ENCODE data around the gene ACTN2. TPM values are rescaled to one million over a fixed set of nuclear protein-coding genes. Genes with fewer than 3 reads are reported as not detected.
"Not testable (repeated sequence)": the region's sequence is repeated elsewhere in the genome, so short reads cannot be mapped to it uniquely, and the experiment has no call there.

ACTN2 gene
- 111 TPM for total RNA-seq

GRCh38 chr1:236685917-236686814 lies at the start of gene ACTN2:
Gene ACTN2 (plus strand): TSS chr1:236686499. CDS start chr1:236686674, 175 bp downstream.
- no peak for DNase-seq

- no peak for DNase-seq
These were observed 47.4 kb upstream of the ACTN2 start for GRCh38 chr1:236638945-236639344.

DNA sequence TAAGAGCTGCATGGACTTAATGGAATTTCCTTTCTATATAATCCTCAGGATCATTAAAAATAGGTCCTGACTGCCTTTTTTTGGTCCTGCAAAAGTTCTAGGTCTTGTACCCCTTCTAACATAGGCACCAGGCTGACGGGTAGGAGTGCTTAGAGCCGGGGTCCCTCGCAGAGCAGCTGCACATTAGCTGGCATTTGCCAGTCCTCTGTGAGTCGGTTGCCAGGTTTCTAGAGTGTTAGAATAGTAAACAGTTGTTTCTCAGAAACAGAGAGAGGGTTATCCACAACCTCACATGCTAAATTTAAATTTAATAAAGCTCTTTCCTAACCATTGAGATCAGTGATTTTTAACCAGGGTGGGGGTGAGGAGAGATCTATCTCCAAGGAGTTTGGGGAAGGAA lies 46.6 kb upstream of the ACTN2 start:
- no peak for DNase-seq

DNA sequence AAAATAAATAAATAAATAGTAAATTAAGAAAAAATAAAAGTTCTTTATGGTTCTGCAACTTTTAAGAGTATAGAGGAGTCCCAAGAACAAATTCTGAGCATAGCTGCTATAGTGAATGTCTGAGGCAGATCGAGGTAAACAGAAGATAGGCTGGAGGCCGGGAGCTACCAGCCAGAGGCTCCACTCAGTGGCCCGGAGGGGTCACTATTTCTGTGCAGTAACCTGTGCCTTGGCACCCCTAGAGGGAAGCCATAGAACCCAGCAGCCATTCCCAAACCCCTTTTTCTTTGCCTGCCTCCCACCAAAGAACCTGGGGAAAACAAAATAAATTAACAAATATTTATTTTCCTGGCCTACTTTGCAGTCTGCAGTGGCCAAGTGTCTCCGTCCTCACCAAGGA lies 43.5 kb upstream of the ACTN2 start:
- no peak for DNase-seq

GRCh38 chr1:236645016-236645680 lies 41.2 kb upstream of the ACTN2 start:
- no peak for DNase-seq

- no peak for DNase-seq
These were observed 31.8 kb upstream of the ACTN2 start for GRCh38 chr1:236654511-236654910.

DNA sequence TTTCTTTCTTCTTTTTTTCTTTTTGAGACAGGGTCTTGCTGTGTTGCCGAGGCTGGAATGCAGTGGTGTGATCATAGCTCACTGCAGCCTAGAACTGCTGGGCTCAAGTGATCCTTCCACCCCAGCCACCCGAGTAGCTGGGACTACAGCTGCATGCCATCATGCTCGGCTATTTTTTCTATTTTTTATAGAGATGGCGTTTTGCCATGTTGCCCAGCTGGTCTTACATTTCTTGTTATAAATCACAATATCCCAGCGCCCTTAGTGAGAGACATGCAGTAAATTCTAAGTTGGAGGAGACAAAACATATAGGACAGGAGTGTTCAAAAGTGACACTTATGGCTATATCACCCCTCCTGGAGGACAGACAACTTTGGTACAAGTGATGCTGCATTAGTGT lies 31.3 kb upstream of the ACTN2 start:
- DNase-seq, result no peak

GRCh38 chr1:236657398-236657797 lies 28.9 kb upstream of the ACTN2 start:
- no peak for DNase-seq

DNA sequence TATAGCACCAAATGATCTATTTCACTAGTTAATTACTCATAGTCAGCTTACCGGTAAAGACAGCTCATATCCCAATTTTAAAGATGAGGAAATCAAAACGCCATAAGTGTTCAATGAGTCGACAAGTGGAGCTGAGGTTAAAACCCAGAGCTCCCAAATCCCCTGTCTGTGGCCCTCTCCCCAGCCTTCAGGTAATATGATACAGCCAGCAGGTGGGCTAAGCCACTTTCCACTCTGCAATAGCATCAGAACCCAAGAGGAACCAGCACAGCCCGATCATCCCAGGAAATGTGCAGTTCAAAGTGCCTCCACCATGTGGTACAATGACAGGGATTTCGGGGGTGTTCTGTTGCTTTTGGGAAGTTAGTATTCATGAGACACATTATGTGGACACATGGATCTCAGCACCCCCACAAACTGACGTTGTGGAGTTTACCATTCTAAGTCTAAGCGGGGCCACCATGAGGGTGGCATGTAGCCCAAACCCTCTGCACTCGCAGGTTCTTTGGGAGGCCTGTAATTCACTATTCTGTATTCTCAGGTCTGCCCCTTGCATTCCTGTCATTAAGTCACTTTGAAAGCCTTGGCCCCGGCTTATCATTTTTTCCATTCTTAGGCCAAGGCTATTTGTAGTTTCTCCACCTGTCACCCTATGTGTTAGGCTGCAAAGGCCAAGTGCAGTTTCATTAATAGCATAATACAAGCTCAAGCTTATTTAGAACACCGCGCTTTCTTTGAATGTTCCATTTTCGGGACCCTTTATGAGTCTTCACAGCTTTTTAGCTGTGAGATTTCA lies 26.3 kb upstream of the ACTN2 start:
- no peak for DNase-seq

- DNase-seq, result no peak
These were observed 22.4 kb upstream of the ACTN2 start for GRCh38 chr1:236663934-236664333.

DNA sequence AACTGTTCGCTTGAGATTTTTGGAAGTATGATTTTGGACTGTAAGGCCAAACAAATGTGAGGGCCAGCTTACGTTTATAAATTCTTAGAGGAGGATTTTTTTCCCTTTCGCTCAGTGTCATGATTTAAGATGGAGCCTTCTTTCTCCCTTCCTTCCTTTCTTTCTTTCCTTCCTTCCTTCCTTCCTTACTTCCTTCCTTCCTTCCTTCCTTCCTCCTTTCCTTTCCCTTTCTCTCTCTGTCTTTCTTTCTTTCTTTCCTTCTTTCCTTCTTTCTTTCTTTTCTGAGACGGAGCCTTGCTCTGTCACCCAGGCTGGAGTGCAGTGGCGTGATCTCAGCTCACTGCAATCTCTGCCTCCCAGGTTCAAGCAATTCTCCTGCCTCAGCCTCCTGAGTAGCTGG lies 17.4 kb upstream of the ACTN2 start:
- not testable (repeated sequence) for DNase-seq

GRCh38 chr1:236670060-236670459 lies 16.2 kb upstream of the ACTN2 start:
- DNase-seq, result no peak

DNA sequence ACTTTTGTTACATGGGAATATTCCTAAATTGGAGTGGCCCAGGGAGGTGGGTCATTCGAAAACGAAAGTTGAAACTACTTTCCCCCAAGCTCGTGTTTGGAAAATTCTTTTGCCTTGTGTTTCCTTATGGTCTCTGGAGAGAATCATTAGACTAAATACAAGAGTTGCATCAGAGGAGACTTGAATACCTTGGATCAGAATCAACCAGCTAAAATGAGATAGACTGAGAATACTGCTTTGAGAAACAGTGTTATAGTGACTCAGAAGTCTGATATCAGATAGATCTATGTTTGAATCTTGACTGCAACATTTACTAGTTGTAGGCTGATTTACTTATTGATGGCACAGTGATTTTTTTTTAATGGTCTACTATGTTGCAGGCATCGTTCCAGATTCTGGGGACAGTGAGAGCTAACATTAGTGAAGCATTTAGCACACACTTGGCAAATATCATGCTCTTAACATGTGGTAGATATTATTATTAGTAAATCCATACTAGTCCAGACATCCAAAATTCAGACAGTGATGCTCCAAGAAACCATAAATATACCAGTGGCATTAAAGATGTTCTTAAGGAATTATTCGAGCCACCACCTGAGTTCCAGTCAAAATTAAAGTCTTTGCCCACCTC lies 12.9 kb upstream of the ACTN2 start:
- DNase-seq, result no peak

DNA sequence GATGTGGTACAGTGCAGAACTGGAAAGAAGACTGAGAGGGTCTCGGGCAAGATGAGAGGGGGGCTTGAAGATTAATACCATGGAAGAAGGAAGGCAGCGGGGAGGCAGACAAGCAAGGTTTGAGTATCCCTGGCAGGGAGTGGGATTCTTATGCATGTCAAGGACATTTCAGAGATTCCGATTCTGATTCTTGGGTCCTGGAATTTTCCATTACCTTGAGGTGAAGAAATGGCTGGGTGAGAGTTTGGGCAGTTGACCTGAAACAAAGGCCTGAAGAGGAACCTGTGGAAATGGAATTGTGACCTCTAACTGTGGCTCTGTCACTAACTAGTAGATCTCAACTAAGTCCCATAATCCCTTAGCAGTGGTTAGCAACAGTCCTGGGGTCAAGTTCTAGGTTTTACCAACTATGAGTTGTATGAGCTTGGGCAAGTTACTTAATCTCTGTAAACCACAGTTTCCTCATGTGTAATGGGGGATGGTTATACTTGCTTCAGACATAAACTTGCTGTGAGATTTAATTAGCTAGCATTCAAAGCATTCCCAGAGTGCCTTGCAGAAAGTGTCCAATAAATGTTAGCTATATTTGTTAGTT lies 8.6 kb upstream of the ACTN2 start:
- no peak for DNase-seq

GRCh38 chr1:236681219-236681618 lies 5.1 kb upstream of the ACTN2 start:
- DNase-seq, result peak; percentile 8

DNA sequence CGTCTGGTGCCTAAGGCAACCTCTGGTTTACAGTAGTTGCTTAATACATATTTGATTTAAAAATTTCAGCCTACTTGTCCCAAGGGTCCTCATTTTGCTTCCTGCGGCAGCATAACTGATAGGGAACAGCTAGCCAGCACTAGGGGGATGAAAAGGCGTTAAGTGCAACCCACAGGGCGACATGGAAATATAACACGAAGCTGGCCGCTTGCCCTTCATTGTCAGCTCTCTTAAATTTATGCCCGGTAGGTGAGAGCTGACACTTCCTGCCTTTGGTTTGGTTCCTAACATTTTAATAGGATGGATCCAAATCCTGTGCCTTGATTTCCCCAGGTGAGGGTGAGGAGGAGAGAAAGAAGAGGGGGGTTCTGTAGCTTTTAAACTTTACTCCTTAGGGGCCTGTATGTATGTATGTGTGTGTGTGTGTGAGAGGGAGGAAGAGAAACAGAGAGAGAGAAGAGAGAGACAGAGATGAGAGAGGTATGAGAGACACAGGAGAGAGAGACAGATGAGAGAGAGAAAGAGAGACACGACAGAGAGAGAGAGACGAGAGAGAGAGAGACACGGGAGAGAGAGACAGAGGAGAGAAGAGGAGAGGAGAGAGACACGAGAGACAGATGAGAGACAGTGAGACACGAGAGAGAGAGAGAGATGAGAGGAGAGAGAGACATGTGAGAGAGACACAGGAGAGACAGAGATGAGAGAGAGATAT lies 938 bp upstream of the ACTN2 start:
- DNase-seq, result no peak

DNA sequence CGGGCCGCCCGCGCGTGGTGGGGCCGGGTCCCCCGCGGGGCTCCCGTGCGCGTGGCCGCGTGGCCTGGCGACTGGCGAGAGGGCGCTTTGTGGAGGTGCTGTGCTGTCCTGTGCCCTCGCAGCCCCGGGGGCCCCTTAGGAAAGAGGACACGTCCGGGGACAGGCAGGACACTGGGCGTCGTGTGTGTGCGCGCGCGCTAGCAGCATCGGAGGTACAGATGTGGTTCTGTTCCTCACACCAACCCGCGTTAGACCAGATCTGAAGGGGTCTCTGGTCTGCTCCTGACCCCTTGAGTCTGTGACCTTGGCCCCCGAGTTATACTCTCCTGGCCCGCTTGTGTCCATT lies 489 bp downstream of the ACTN2 start:
- no peak for DNase-seq

GRCh38 chr1:236687273-236687672 lies 974 bp downstream of the ACTN2 start:
- DNase-seq, result no peak

DNA sequence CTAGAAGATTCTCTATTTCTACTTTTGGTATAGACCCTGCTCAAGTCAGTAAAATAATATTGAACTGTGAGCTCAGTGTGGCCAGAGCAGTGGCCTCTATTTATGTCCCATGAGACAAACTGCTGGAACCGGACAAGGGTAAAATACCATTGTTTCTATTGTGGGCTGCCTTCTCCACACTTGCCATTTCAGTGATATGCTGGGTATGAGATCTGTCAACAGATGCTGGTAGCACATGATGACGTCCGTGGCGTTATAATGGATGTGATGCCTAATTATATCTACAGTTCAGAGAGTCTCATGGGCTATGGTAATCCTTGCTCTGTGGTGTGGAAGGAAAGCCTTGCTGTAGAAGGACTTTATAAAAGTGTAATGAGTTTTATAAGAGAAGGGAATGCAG lies 2.4 kb downstream of the ACTN2 start:
- no peak for DNase-seq

GRCh38 chr1:236689713-236690569 lies 3.6 kb downstream of the ACTN2 start:
- no peak for DNase-seq

Data from skin of body (tissue), 2 donors.